ENCODE measurements around the gene PHACTR3. TPM values are rescaled to one million over a fixed set of nuclear protein-coding genes. Genes with fewer than 3 reads are reported as not detected.

Gene PHACTR3
- total RNA-seq, 1 donor from 2014 or later: not detected

GRCh38 chr20:59629141-59630045 lies 25.1 kb downstream of the PHACTR3 start:
- no peak overlapping the region for H3K27ac Mint-ChIP-seq (ENCODE audit: unreplicated experiment)
- TF ChIP-seq, protein P1, sequence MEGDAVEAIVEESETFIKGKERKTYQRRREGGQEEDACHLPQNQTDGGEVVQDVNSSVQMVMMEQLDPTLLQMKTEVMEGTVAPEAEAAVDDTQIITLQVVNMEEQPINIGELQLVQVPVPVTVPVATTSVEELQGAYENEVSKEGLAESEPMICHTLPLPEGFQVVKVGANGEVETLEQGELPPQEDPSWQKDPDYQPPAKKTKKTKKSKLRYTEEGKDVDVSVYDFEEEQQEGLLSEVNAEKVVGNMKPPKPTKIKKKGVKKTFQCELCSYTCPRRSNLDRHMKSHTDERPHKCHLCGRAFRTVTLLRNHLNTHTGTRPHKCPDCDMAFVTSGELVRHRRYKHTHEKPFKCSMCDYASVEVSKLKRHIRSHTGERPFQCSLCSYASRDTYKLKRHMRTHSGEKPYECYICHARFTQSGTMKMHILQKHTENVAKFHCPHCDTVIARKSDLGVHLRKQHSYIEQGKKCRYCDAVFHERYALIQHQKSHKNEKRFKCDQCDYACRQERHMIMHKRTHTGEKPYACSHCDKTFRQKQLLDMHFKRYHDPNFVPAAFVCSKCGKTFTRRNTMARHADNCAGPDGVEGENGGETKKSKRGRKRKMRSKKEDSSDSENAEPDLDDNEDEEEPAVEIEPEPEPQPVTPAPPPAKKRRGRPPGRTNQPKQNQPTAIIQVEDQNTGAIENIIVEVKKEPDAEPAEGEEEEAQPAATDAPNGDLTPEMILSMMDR (IDR thresholded peaks at IDR 0.05): no peak
- H3K27me3 Mint-ChIP-seq (ENCODE audit: low read depth): peaks cover 4% of the 10 kb centered on the region
- H3K9me3 Mint-ChIP-seq (ENCODE audit: low read depth): peaks cover 5% of the 10 kb centered on the region
- H3K4me3 Mint-ChIP-seq (ENCODE audit: unreplicated experiment): no peak overlapping the region
- DNase-seq (ENCODE audit: low spot score): no peak
- H3K36me3 Mint-ChIP-seq (ENCODE audit: low read depth): no peaks in the 10 kb centered on the region
- H3K4me1 Mint-ChIP-seq (ENCODE audit: low read depth): no peaks in the 10 kb centered on the region

DNA sequence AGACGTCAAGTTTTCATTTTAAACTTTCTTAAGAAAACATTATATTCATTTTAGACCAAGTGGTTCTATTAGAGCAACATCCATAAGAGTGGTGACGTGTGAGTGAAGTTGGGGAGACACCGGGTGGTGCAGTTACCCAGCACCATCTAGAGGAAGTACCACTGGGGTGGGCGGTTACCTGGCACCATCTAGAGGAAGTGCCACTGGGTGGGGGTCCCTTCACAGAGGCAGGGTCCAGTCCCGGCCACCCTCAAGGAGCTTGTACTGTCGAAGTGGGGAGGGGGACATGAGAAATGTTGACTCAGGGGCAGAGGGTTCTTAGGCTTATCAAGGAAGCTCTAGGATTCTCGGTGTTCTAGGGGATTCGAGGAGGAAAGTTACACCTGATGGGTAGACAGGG lies 26.2 kb downstream of the PHACTR3 start:
- H3K4me3 Mint-ChIP-seq (ENCODE audit: unreplicated experiment): no peak overlapping the region
- H3K27ac Mint-ChIP-seq (ENCODE audit: unreplicated experiment): no peak overlapping the region
- DNase-seq (ENCODE audit: low spot score): no peak
- no peaks in the 10 kb centered on the region for H3K36me3 Mint-ChIP-seq (ENCODE audit: low read depth)
- TF ChIP-seq, protein P1 (IDR thresholded peaks at IDR 0.05): no peak
- H3K9me3 Mint-ChIP-seq (ENCODE audit: low read depth): peaks cover 5% of the 10 kb centered on the region
- no peaks in the 10 kb centered on the region for H3K4me1 Mint-ChIP-seq (ENCODE audit: low read depth)
- H3K27me3 Mint-ChIP-seq (ENCODE audit: low read depth): peaks cover 6% of the 10 kb centered on the region

DNA sequence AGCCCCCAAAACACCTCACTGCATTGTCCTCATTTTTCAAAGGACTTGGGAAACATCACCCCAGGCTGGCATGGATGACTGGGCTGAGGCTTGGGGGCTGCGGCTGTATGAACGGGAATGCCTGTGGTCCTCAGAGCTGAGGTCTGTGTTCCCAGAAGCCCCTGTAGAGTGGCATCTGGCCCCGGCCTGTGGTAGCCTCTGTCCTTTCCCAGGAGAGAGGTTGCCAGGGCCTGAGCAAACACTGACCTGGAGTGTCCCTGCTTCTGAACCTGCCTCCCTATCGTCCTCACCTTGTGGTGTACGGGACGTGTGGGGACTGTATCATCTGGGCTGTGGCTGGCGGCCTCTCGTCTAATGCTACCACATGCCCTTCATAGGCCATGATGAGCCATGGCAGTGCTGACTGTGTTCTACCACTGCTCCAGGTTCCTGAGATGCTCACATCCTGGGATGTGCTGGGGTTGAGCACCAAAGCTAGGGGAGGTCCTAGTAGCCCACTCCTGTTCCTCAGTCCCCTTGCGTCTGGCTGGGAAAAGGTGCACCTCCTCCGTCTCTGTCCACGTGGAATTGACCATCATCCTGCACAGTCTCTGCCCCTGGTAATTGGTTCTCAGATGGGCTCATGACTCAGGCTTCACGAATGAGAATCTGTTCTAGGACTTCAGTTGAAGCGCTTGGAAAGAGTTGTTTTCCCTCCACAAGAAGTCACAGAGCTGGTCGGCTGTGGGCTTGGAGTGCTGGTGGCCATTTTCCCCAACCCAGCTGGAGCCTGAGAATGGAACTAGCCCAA lies 27.6 kb downstream of the PHACTR3 start:
- TF ChIP-seq, protein P1 (IDR thresholded peaks at IDR 0.05): no peak
- H3K4me1 Mint-ChIP-seq (ENCODE audit: low read depth): no peaks in the 10 kb centered on the region
- peaks cover 9% of the 10 kb centered on the region for H3K27me3 Mint-ChIP-seq (ENCODE audit: low read depth)
- no peaks in the 10 kb centered on the region for H3K36me3 Mint-ChIP-seq (ENCODE audit: low read depth)
- DNase-seq (ENCODE audit: low spot score): no peak
- no peaks in the 10 kb centered on the region for H3K9me3 Mint-ChIP-seq (ENCODE audit: low read depth)
- H3K4me3 Mint-ChIP-seq (ENCODE audit: unreplicated experiment): no peak overlapping the region
- H3K27ac Mint-ChIP-seq (ENCODE audit: unreplicated experiment): no peak overlapping the region

- Mint-ChIP-seq H3K27ac (ENCODE audit: unreplicated experiment) (no peak overlapping the region), H3K36me3 (ENCODE audit: low read depth) (no peaks in the 10 kb centered on the region), H3K27me3 (ENCODE audit: low read depth) (peaks cover 7% of the 10 kb centered on the region), H3K4me3 (ENCODE audit: unreplicated experiment) (no peak overlapping the region), H3K4me1 (ENCODE audit: low read depth) (no peaks in the 10 kb centered on the region), H3K9me3 (ENCODE audit: low read depth) (no peaks in the 10 kb centered on the region)
- no peak for DNase-seq (ENCODE audit: low spot score)
- TF ChIP-seq, protein P1 (IDR thresholded peaks at IDR 0.05): no peak
These were observed 28.3 kb downstream of the PHACTR3 start for GRCh38 chr20:59632541-59633113.

GRCh38 chr20:59633656-59634251 lies 29.4 kb downstream of the PHACTR3 start:
- Mint-ChIP-seq H3K4me1 (ENCODE audit: low read depth) (no peaks in the 10 kb centered on the region), H3K9me3 (ENCODE audit: low read depth) (no peaks in the 10 kb centered on the region), H3K4me3 (ENCODE audit: unreplicated experiment) (no peak overlapping the region), H3K27ac (ENCODE audit: unreplicated experiment) (no peak overlapping the region), H3K27me3 (ENCODE audit: low read depth) (peaks cover 7% of the 10 kb centered on the region), H3K36me3 (ENCODE audit: low read depth) (no peaks in the 10 kb centered on the region)
- no peak for DNase-seq (ENCODE audit: low spot score)
- TF ChIP-seq, protein P1 (IDR thresholded peaks at IDR 0.05): no peak
